HG02870 (cell line): Measurements from ENCODE around the gene VASH2.
"Not testable (repeated sequence)": the region's sequence is repeated elsewhere in the genome, so short reads cannot be mapped to it uniquely, and the experiment has no call there.

ENCODE experiments used
- ATAC-seq: cut with Tn5 transposase; IDR thresholded peaks from one replicate; pipeline ENCODE4 v1.9.1; 2021; ENCODE audit warnings: mild to moderate bottlenecking, moderate library complexity; ENCODE audit not compliant: unreplicated experiment

Gene VASH2

DNA sequence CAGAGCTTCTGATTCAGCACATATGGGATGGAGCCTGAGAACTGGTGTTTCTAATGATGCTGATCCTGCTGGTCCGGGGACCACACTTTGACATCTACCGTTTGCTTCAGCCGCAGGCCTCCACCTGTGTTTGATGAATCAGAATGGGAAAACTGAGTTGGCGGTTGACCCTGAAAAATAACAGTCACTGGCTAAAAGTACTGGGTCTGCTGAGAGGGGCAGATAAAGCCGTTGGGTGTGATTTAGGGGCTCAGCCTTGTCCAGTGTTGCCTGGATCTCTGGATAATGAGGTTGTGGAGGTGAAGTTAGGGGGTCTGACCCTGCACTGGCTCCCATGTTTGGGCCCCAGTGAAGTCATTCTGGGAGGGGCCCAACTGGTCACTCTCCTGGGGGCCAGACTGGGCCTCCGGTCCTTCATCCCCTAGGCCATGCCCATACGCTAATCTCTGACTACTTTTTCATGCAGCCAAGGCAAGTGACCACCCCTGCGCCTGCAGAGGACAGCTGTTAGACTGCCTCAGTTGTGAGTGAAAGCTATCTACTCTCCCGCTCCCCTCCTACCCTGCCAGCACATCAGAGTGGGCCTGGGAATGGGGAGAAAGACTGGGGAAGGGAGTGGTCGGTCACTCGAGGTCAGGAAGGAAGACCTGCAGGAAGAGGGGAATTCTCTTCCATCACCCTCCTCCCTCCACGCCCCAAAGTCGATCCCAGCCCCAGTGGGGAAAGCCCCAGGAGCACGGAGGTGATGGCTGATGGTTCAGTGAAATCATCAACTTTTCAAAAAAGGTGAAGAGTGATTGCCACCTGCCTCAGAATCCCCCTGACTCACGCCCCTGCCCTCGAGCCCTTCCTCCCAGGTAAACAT is 27.7 kb downstream of the VASH2 start:
- ATAC-seq = peak; percentile 40

DNA sequence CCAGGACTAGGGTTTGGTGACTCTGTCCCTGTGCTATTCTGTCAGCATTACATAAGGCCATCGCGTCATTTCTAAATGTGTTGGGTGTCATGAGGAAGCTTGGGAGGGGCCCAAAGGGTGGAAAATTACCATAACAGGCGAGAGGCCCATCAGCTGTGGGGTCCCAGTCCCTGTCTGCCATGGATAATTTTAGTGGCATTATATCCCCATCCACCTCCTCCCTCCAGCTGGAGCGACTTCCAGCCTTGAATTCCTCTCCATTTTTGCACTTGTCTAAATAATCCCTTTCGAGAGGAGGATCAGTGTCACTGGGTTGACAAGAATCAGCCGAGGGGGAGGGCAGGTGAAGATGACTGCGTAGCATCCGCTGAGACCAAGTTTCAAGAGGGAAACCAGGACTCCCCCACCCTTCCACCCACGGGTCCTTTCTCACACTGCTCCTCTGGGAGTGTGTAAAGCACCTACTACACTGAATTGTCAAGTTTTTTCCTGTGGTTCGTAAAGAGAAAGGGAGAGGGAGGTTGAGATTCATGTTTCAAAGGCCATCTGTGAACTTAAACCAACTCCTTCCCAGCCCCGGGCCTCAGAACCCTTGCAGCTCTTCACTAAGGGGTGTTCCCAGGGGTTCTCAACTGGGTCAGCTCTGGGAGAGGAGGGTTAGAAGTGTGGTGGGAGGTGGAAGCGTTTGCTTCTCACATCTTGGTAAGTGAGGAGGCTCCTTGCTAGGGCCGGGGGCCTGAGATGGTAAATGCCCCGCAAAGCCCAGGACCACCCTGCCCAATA is 29.2 kb downstream of the VASH2 start:
- peak; percentile 53 for ATAC-seq

DNA sequence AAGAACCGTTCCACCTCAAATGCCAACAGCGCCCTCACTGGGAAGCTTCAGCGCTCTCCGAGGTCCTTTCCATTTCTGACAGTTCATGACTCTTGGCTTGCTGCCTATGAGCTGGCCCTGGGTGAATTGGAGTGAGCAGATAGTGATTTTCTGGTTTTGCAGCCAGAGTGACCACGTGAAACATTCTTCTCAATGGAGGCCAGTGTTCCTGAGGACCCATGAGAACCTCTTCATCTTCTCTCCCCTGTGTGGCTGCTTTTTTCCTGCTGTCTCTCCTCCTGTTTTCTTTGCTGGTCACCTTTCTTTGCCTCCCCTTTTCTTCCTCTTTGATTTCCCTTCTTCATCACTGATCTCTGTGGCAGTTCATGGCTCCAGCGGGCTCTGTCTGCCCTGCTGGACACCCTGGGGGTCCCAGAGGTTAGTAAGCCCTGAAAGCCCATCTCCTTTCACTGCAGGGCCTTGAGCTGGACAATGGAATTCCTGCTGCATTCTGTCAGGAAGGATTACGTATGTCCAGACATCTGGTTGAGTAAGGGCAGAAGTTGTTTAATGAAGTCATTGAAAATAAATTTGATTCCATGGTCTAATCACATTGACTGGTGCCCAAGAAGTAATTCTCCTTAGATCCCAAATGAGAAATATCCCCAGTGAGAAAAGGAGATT is 29.9 kb downstream of the VASH2 start:
- no peak for ATAC-seq

DNA sequence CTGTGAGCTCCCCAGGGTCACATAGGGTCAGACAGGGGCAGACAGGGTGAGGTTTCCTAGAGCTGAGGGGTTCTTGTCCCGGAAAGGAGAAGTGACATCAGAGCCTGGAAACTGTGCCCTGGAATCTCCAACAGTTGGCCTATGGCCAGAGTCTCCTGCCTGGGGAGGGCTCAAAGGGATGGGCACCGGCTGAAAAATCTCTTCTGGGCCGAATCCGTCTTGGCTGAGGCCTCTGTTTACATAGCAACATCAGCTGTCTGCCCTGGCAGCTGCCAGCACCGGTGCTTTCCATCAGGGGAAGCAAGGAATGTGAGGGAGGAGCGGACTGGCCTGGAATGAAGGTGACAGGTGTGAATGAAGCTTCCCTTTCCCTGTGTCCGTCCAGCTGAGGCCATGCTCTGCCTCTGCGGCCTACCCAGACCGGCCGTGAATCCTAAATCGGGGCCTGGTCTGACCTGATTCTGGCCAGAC is 30.7 kb downstream of the VASH2 start:
- no peak for ATAC-seq

DNA sequence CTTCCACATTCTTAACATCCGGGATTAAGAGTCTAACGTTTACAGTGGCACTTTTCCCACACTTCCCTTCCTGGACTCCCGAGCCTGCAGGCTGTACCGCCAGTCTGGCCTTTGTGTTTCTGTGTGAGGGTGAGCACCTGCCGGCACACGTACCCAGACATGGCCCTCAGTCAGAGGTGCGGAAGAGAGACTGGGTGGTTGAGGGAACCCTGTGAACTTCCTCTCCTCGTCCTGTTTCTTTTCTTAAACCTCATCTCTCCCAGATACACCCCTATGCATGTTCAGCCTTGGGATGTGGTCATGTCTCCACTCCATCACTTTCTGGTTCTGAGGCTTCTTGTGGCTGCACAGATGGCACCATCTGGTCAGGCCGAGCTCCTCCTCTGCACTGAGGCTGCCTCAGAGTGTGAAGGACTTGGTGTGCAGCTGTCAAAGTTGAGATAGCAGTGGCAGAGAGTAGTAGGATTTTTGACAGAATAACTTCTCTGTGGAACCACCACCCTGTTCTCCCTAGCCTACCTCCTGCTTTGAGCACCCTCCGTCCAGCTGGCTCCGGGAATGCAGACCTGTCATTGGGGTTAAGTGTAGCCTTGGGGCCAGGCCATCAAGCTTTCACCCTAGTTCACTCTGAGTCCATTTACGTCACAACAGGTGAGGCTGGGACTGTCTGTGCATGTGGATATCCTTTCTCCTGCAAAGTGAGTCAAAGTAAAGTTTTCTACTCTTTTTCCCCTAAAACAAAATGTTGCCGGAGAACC is 31.4 kb downstream of the VASH2 start:
- peak; percentile 51 for ATAC-seq

DNA sequence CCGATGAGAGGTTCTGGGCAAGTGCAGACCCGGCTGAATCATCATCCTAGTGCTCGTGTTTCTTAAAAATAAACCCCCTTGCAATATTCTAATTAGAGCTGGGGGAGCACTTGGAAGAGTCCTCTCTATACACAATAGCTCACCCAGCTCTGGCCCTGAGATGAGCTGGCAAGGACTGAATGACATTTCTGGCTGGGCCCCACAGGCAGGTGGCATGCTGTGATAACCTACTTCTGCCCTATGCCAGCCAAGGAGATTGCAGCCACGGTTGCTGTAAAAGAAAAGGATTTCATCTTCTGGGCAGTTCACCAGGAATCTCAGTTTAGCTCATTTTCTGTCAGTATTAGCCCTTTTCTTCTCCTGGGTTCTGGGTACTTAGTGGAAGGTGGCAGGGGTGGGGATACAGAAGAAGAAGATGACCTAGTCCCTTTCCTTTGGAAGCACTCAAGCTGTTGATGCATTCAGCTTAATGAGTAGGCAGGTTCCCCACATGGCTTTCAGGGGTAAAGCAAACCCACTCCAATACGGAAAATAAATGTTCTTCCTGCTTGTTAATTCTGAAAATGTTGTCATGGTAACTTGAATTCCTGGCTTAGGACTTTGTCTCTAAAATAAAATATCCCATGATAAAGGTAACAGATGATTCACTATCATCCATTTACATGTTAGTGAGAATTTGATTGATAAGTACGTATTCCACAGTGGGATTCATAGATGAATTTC is 32.2 kb downstream of the VASH2 start:
- no peak for ATAC-seq

DNA sequence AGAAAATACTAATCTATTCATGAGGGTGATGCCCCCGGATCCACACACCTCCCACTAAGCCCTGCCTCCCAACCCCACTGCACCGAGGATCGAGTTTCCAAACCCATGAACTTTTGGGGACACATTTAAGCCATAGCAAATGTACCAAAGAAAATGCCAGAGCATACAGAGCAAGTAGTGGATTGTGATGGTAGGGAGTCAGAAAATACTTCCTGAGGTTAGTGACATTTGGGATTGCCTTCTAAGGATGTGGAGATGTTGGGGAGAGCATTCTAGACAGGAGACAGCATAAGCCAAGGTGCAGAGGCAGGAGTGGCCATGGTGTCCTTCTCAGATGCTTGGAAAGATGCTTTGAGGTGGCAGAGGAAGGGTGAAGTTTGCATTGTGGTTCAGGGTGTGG is 33.1 kb downstream of the VASH2 start:
- ATAC-seq = no peak

DNA sequence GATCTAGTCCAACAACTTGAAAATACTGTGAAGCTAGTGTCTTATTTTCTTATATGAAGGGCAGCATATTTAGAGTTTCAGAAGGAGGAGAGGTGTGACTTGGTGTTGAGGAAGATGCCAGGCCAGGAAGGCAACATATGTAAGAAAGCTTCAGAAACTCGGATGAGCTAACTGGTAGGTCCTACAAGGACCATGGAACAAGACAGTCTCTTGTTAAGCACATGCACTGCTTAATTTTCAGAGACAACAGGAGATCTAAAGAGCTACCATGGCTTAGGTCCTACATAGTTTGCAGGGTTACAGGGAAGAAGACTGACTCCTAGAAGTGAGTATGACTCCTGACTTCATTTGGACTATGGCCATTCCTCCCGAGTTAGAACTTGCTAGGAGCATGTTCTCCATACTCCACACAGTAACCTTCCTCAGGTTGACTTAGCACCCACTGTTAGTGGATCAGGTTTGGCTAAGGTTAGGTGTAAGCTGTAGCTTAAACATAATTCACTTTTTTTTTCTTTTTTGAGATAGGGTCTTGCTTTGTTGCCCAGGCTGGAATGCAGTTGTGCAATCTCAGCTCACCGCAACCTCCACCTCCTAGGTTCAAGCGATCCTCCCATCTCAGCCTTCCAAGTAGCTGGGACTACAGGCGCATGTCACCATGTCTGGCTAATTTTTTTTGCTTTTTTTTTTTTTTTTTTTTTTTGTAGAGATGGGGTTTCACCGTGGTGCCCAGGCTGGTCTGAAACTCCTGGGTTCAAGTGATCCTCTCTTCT is 34.4 kb downstream of the VASH2 start:
- no peak for ATAC-seq

DNA sequence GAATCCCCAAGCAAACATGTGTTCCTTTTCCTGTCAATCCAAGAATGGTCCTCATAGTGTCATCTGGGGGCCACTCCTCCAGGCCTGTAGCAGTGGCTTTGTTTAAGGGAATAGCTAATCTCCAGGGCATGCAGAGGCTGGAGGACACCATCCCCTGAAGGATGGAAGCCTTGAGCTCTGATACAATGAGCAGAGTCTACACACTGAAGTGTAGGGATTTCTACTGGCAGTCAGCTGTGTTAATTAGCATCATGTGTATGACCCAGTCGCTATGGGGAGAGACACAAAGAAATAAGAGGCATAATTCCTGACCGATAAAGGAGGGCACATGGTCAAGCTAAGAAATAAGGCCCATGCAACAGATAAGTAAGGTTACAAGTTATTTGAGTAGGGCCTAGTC is 36.2 kb downstream of the VASH2 start:
- ATAC-seq = no peak

DNA sequence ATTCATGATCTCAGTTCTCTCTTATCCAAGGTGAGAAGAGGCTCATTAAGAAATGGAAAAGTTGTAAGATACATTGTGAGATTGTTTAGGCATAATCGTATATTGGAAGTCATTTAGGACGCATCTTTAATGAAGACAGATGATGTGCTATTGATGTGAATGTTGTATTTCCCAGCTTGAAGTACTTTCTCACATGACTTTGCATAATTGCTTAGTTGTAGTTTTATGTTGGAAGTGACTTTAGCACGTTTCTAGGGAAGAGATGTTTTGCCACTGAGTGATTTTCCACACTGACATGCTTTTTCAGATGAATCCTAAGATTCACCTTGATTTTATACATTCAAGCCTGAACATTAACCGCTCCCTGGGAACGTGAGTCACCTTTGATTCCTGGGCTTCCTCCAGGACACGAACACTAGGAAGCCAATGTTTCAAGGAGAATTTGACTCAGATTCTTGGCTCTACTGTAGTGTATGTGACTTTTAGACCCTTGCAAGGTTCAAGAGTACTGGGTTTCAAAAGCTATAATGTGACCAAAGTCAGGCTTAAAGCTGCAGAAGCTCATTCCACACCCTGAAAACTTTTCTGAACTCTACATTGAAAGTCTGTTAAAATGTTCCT is 37.5 kb downstream of the VASH2 start:
- ATAC-seq = no peak

DNA sequence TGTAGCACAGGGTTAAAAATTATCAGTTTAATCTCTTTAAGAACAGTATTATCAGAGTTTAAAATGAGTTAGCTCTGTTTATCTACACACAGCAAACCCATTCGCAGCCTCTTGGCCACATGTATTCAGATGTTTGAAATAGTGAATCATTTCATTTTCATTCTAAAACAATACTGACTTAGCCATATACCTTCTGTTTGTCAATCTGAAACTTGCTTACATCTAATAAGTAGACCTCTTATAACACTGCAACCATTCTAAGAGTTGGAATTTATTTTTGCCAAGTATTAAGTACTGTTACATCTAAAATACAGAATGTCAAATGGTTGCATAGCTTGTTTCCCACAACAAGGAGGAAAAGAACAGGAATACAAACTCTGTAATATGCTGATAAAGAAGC is 39.9 kb downstream of the VASH2 start:
- ATAC-seq = no peak

DNA sequence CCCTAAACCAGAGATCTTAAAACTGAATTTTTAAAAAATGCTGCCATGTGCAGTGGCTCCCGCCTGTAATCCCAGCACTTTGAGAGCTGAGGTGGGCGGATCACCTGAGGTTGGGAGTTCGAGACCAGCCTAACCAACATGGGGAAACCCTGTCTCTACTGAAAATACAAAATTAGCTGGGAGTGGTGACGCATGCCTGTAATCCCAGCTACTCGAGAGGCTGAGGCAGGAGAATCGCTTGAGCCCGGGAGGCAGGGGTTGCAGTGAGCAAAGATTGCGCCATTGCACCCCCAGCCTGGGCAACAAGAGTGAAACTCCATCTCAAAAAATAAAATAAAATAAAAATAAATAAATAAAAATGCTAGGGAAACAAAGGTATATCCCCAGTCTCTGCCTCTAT is 43.6 kb downstream of the VASH2 start:
- ATAC-seq = not testable (repeated sequence)

DNA sequence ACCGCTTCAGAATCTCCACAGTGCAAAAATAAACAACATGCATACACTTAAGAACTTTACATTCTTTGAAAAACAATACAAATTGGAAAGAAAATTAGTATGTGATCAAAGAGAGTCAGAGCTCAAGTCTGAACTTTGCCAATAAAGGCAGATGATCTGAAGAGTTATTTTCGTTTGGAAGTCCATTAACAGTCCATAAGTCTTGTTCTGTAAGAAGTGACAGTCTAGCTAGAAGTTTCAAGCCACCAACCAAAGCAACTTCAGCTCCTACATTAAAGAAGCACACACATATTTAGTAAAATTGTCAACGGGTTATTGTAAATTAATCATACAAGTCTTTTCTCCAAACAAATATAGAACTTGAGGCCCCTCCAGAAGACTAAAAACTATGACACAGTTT is 44.6 kb downstream of the VASH2 start:
- no peak for ATAC-seq

DNA sequence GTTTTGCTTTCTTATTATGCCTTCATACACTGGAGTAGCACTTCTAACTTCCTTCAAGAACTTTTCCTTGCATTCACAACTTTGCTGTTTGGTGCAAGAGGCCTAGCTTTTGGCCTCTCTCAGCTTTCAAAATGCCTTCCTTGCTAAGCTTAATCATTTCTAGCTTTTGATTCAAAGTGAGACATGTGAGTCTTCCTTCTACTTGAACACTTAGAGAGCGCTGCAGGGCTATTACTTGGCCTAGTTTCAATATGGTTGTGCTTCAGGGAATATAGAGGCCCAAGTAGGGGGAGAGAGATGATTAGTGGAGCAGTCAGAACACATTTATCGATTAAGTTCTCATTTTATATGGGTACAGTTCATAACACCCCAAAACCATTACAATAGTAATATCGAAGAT is 52.9 kb downstream of the VASH2 start:
- ATAC-seq = peak; percentile 90

DNA sequence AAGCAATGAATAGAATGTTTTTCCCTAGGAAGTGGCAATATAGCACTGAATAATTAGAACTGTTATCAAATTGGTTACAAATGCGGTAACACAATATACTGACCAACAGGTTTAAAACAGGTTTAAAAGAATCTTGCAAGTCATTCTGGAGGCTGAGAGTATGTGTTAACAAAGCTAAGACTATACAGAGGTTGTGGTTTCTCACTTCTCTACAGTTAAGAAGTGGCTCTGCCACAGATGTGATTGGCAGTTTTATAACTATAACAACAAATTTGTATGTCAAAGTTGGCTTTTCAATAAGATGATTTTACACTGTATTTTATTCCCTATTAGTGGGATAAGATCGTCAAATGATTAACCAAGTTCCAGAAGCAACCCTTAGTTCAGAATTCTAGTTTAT is 58.2 kb downstream of the VASH2 start:
- ATAC-seq = peak; percentile 80

DNA sequence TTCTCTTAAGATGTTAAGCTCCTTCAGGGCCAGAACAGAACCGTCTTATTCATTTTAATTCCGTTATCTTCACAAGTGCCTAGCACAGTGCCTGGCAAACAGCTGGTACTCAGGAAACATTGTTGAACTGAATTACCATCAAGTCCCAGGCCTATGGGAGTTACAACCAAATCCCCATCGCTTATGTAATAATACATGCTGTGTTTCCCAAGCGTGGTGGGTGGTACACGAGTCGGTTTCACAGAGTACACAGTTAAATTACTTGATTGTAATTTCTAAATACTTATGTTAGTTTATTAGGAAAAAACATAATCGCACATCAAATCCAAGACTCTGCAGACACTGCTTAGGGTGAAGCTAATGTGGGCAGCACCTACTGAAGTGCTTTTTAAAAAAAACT is 64.3 kb downstream of the VASH2 start:
- no peak for ATAC-seq

DNA sequence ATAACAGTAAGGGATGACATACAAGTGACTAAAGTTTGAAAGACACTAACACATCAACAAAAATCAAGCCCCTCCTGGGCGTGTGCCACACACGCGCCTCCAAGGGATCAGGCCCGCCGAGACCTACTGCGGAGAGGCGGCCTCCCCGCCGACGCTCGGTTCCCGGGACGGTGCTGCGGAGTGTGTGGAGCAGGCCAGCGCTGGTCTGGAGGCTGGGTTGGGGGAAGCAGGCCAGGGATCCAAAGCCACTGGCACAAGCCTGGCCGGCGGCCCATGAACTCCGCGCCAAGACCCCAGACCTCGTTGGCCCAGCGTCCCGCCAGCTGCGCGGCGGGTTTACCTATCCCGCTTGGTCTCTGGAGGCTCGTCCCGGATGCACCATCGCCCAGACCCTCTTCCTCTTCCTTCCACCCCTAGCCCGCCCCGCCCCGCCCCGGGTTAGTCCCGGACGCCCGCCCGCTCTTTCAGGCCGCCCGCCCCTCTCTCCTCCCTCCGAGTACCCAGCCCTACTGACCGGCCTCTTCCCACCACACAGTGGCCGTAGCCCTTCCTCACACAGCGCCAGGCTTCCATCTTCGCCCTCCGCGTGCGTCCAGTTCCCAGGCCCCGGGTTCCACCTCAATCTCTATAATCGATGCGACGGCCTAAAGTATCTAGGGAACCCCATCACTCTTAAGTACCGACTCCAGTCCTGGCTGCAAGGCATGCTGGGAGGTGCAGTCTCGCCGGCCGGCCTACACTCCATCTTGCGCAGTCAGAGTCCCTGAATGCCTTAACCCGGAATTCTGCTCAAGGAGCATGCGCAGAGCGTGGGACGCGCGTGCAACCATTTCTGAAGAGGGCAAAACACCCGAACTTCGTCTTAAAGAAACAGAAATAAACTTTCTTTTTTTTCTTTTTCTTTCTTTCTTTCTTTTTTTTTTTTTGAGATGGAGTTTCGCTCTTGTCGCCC is 65.0 kb downstream of the VASH2 start, which contains the start of gene ANGEL2:
TSS of gene ANGEL2 (minus strand) at position 769 of the 952 bp plus-strand sequence. CDS start at position 573, 196 bp downstream.
- peak; percentile 88 for ATAC-seq
